Type B pancreatic cell (in vitro differentiated cells): ENCODE measurements around the gene STUM. TPM values are rescaled to one million over a fixed set of nuclear protein-coding genes. Genes with fewer than 3 reads are reported as not detected.

Experiments used
- DNase-seq: peaks from one replicate; pipeline ENCODE4 v3.0.0; 2021; ENCODE audit warnings: mixed read lengths; ENCODE audit not compliant: unreplicated experiment; ENCODE audit errors: extremely low spot score
- H3K27ac Mint-ChIP-seq: 2 replicates; pipeline ENCODE4 v1.8.0; 2021; ENCODE audit warnings: mild to moderate bottlenecking, mixed read lengths
- H3K27me3 Mint-ChIP-seq: 2 replicates; pipeline ENCODE4 v1.8.0; 2021; ENCODE audit warnings: mixed read lengths
- H3K36me3 Mint-ChIP-seq: 2 replicates; pipeline ENCODE4 v1.8.0; 2021; ENCODE audit warnings: mixed read lengths
- H3K4me1 Mint-ChIP-seq: one replicate; pipeline ENCODE4 v1.8.0; 2021; ENCODE audit warnings: mixed read lengths; ENCODE audit not compliant: unreplicated experiment
- H3K4me3 Mint-ChIP-seq: 2 replicates; pipeline ENCODE4 v1.8.0; 2021; ENCODE audit warnings: mild to moderate bottlenecking, mixed read lengths
- H3K9me3 Mint-ChIP-seq: 2 replicates; pipeline ENCODE4 v1.8.0; 2021; ENCODE audit warnings: mixed read lengths
- total RNA-seq: library from RNA; stranded (reverse); gene quantifications from 2 replicates; pipeline ENCODE4 v1.2.1, GENCODE V29; 2021; ENCODE audit warnings: low replicate concordance
- TF ChIP-seq, protein P1 (sequence below): fragments of 200-600 bp; sonication (generic); conservative IDR thresholded peaks from 2 replicates; pipeline ENCODE4 v1.5.0; 2021; ENCODE audit warnings: antibody characterized with exemption, mild to moderate bottlenecking

STUM gene
- total RNA-seq, 1 donor from 2014 or later: 2.8 TPM

- TF ChIP-seq, protein P1, sequence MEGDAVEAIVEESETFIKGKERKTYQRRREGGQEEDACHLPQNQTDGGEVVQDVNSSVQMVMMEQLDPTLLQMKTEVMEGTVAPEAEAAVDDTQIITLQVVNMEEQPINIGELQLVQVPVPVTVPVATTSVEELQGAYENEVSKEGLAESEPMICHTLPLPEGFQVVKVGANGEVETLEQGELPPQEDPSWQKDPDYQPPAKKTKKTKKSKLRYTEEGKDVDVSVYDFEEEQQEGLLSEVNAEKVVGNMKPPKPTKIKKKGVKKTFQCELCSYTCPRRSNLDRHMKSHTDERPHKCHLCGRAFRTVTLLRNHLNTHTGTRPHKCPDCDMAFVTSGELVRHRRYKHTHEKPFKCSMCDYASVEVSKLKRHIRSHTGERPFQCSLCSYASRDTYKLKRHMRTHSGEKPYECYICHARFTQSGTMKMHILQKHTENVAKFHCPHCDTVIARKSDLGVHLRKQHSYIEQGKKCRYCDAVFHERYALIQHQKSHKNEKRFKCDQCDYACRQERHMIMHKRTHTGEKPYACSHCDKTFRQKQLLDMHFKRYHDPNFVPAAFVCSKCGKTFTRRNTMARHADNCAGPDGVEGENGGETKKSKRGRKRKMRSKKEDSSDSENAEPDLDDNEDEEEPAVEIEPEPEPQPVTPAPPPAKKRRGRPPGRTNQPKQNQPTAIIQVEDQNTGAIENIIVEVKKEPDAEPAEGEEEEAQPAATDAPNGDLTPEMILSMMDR: no peak
- no peak overlapping the region for H3K27ac Mint-ChIP-seq
- H3K27me3 Mint-ChIP-seq: no peaks in the 10 kb centered on the region
- H3K36me3 Mint-ChIP-seq: no peaks in the 10 kb centered on the region
- no peak overlapping the region for H3K4me3 Mint-ChIP-seq
- H3K9me3 Mint-ChIP-seq: no peaks in the 10 kb centered on the region
- no peak for DNase-seq
- no peaks in the 10 kb centered on the region for H3K4me1 Mint-ChIP-seq
Measured at GRCh38 chr1:226579781-226580323, 31.3 kb downstream of the STUM start.

- Mint-ChIP-seq H3K9me3 (no peaks in the 10 kb centered on the region), H3K27ac (no peak overlapping the region), H3K4me3 (no peak overlapping the region), H3K36me3 (no peaks in the 10 kb centered on the region), H3K27me3 (no peaks in the 10 kb centered on the region), H3K4me1 (no peaks in the 10 kb centered on the region)
- no peak for DNase-seq
- TF ChIP-seq, protein P1: no peak
Measured at GRCh38 chr1:226580625-226581270, 32.2 kb downstream of the STUM start.

GRCh38 chr1:226581650-226582330 is 33.2 kb downstream of the STUM start:
- no peak for DNase-seq
- H3K27me3 Mint-ChIP-seq: no peaks in the 10 kb centered on the region
- TF ChIP-seq, protein P1: no peak
- H3K4me1 Mint-ChIP-seq: no peaks in the 10 kb centered on the region
- no peak overlapping the region for H3K4me3 Mint-ChIP-seq
- no peaks in the 10 kb centered on the region for H3K36me3 Mint-ChIP-seq
- no peaks in the 10 kb centered on the region for H3K9me3 Mint-ChIP-seq
- H3K27ac Mint-ChIP-seq: no peak overlapping the region

GRCh38 chr1:226582966-226583365 is 34.4 kb downstream of the STUM start:
- Mint-ChIP-seq H3K9me3 (no peaks in the 10 kb centered on the region), H3K27me3 (no peaks in the 10 kb centered on the region), H3K4me1 (no peaks in the 10 kb centered on the region), H3K27ac (no peak overlapping the region), H3K36me3 (no peaks in the 10 kb centered on the region), H3K4me3 (no peak overlapping the region)
- TF ChIP-seq, protein P1: no peak
- DNase-seq: no peak

DNA sequence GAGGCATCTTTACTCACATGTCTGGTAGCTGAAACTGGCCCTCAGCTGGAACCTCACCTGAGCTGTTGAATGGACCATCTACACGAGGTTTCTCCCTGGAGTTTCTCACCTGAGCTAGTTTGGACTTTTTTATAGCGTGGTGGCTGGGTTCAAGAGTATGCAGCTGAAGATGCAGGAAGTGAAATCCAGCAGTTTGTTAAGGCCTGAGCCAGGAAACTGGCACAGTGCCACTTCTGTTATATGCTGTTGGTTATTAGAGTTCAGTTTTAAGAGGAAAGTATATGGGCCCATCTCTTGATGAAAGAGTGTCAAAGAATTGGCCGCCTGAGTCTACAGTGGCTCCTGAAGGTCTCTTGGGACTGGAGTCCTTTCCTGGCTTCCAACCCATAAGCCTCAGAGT is 35.6 kb downstream of the STUM start:
- no peaks in the 10 kb centered on the region for H3K9me3 Mint-ChIP-seq
- TF ChIP-seq, protein P1: no peak
- no peak overlapping the region for H3K4me3 Mint-ChIP-seq
- no peaks in the 10 kb centered on the region for H3K4me1 Mint-ChIP-seq
- no peak for DNase-seq
- no peaks in the 10 kb centered on the region for H3K27me3 Mint-ChIP-seq
- H3K36me3 Mint-ChIP-seq: no peaks in the 10 kb centered on the region
- no peak overlapping the region for H3K27ac Mint-ChIP-seq
